Endothelial cell of umbilical vein (primary cell): ENCODE results near the gene PAQR6.

ENCODE experiments used
- CTCF ChIP-seq, 2 donors: IDR thresholded peaks; 1 replicate in 1 of 2; 2 replicates in 1 of 2; pipeline ENCODE4 v1.5.1; 2011; ENCODE audit warnings: low read length in 2 of 2, mild to moderate bottlenecking in 2 of 2, moderate library complexity in 2 of 2, control low read depth in 1 of 2, inconsistent platforms in 1 of 2, low read depth in 1 of 2; ENCODE audit not compliant: insufficient read depth in 1 of 2; ENCODE audit errors: extremely low read depth in 1 of 2
- GATA2 ChIP-seq: IDR thresholded peaks from 2 replicates; pipeline ENCODE4 v1.7.0; 2011; ENCODE audit warnings: low read depth, mild to moderate bottlenecking, moderate library complexity, mixed read lengths, low read length; ENCODE audit not compliant: insufficient read length, insufficient read depth
- MYC ChIP-seq: IDR thresholded peaks from one replicate; pipeline ENCODE4 v1.6.1; 2011; ENCODE audit warnings: mild to moderate bottlenecking, low read depth, low read length
- TF ChIP-seq, protein P1 (sequence below): IDR thresholded peaks from 2 replicates; pipeline ENCODE4 v1.6.1; 2011; ENCODE audit not compliant: insufficient read depth, insufficient read length

DNA sequence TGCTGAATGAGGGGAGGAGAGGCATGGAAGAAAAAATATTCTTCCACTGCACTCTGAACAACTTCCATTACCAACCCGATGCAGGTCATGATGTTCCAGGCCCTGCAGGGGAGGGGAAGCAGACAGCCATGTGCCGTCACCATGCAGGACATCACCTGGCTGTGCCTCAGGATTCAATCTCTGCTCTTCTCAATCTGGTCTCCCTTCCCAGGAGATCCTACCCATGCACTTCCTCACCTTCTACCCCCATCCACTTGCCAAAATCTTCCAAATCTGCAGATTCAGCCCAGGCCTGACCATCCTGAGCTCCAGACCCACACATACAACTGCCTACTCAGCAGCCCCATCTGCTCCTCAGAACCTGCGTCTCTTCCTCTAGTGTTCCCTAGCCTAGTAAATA lies 5.8 kb upstream of the PAQR6 start:
- TF ChIP-seq CTCF (IDR thresholded peaks at IDR 0.05; ENCODE audit: extremely low read depth in 1 of 2, insufficient read depth in 1 of 2, low read depth in 1 of 2, low read length in 2 of 2) (no peak), GATA2 (no peak), MYC (no peak)
- TF ChIP-seq, protein P1, sequence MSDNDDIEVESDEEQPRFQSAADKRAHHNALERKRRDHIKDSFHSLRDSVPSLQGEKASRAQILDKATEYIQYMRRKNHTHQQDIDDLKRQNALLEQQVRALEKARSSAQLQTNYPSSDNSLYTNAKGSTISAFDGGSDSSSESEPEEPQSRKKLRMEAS = no peak
